GM21576 (cell line): Measurements from ENCODE around the gene ACCS.

Experiments
- ATAC-seq: cut with Tn5 transposase; IDR thresholded peaks from one replicate; pipeline ENCODE4 v1.9.1; 2021; ENCODE audit warnings: mild to moderate bottlenecking, moderate library complexity; ENCODE audit not compliant: unreplicated experiment

Gene ACCS

DNA sequence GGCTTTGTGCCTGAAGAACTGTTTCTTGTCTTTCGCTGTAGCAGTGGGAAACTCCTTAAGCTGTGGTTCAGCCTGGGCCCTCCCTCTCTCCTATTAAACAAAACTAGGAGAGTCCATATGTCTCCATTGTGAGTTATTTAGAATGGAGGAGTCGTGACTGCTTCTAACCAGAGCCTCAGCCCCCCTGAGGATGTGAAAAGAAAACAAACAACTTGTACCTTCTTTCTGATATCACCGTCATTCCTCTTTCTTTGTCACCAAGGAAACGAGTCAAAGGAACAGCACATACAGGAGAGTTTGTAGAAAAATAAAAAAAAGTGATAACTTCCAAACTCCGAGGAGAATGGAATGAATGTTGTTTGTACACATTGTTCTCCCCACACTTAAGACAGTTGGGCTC is 17.8 kb downstream of the ACCS start:
- no peak for ATAC-seq

GRCh38 chr11:44085330-44085729 is 19.3 kb downstream of the ACCS start:
- no peak for ATAC-seq

DNA sequence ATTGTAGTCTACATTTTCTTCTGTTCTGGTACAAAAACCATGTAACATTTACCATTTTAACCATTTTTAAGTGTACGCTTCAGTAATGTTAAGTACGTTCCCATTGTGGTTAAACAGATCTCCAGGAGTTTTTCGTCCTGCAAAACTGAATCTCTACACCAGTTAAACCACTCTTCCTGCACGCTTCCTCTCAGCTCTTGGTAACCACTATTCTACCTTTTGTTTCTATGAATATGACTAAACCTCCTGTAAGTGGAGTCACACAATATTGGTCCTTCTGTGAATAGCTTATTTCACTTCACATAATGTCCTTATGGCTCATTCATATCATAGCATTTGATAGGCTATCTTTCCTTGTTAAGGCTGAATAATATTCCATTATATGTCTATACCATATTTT is 22.3 kb downstream of the ACCS start:
- ATAC-seq, result no peak

DNA sequence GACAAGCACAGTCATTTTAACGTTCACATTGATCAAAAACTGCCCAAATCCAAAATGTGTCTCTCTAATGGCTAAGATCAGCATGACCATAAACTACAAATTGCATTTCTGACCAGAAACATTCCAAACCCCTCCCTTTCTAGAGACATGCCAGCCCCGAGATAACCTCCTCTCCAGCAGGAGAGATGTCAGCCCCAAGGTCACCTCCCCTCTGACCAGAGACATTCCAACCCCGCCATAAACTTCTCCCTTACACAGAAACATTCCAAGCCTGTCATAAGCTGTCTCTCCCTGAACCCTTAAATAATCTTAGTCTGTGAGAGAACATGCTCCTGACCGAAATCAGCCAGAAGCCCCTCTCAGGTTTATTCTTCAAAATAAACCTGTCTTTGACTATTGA is 22.8 kb downstream of the ACCS start:
- no peak for ATAC-seq

DNA sequence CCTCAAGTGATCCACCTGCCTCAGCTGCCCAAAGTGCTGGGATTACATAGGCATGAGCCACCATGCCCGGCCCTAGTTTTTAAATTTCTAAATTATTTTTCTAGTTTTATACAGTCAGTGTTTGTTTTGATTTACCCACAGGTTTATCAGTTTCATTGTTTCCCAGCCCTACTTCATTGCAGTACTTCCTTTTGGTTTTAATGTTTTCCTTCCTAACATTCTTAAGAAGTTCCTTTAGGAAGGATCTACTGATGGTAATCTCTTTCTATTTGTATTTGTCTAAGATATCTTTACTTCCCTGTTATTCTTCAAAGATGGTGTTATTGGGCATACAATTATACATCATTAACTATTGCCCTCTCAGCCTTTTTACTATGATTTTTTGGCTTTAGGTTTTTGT is 24.5 kb downstream of the ACCS start:
- ATAC-seq, result no peak

DNA sequence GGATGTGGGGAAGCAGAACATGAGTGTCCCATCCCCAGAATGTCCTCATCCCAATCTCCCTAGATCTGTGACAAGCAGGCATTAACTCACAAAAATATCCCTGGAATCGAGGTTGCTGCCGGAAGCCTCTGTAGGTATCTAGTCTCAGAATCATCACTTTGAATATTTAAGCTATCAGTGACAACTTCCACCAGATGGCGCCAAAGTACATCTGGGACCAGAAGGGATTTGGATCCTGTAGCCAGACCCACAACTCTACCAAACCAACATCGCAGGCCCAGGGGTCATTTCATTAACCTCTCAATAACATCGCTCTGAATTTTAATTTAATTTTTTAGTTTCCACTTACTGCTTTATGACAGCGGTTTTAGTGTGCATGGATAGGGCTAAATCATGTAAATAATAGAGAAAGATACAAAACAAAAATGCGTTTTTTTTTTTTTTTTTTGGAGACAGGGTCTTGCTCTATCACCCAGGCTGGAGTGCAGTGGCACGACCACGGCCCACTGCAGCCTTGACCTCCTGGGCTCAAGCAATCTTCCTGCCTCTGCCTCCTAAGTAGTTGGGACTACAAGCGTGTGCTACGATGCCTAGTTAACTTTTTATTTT is 28.3 kb downstream of the ACCS start:
- no peak for ATAC-seq

- peak; percentile 92 for ATAC-seq
Observed at GRCh38 chr11:44095506-44096359, 29.7 kb downstream of the ACCS start, which contains the start of gene EXT2. TSS of gene EXT2 (plus strand) at chr11:44095678. CDS start at chr11:44107713, 12,035 bp downstream.

DNA sequence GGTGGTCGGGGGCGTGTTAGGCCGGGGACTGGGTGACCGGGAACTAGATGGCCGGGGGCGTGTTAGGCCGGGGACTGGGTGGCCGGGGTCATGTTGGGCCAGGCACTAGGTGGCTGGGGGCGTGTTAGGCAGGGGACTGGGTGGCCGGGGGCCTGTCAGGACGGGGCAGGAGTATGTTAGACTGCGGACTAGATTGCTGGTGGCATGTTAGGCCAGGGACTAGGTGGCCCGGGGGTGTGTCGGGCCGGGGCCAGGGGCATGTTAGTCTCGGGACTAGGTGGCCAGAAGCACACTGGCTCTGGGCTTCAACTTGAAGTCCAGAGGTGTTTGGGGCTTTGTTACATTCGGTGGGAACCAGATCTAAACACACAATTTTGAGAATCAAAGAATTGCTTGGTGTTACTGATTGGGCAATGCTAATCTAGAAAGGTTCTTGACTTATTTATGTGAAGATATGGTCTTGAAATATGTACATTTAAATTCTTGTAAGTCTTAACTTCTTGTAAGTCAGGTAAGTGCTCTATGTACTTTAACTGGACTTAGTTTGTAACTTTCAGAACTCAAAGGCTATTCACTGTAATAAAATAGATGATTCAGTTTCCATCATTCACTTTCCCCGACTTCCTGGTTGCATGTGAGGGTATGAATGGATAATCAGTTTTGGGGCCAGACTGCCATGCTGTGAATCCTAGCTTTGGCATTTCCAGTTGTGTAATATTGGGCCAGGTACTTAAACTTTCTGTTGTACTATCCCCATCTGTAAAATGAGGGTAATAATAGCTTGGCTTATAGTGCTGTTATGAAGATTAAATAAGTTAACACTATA is 30.5 kb downstream of the ACCS start:
- ATAC-seq, result peak; percentile 1

DNA sequence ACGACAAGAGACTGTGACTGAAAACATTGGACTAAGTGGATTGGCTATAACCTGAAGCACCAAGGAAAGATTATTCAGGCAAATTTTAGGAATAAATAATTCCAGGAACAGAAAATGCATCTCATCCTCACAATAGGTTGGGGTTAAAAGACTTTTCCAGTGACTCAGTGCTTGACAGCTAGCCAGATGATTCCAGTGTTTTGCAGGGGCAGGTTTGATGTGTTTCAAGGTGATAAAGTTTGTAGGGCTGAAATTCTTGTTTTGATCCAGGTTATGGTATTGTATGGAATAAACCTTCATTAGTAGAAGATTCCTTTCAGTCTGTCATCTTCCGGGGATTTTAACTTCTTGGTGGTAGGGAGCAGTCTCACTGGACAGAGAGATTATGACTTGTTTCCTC is 31.8 kb downstream of the ACCS start:
- no peak for ATAC-seq

DNA sequence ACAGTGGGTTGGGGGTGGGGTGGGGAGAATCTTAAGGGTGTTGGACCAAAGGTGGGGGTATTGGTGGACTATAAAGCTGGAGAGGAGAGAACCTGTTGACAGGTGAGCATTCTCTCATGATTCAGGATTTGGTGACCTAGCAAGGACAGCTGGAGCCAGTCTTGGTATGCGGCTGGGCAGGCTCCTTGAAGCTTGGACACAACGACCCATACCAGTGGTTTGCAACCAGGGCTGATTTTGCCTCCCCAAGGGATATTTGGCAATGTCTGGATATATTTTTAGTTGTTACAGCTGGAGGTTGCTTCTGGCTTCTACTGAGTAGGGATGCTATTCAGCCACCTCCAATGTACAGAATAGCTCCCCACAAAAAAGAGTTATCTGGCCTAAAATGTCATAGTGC is 35.0 kb downstream of the ACCS start:
- ATAC-seq, result no peak

- no peak for ATAC-seq
Observed at GRCh38 chr11:44104481-44105294, 38.6 kb downstream of the ACCS start.

DNA sequence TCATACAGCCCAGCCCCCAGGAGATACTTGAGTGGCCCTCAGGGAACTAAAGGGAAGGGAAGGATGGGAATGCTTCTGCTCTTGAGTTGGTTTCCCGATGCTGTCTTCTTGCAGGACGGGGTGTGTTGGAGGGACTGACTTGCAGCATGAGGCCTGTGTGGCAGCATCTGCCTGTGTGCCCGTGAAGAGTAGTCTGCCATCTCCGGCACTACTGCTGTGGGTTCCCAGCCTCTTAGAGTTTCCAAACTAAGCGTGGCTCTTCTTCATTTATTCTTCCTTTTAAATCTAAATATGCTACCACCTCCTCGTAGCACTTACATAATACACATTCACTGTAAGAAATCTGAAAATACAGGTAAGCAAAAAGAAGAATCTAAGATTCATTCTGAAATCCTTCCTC is 42.2 kb downstream of the ACCS start:
- no peak for ATAC-seq

DNA sequence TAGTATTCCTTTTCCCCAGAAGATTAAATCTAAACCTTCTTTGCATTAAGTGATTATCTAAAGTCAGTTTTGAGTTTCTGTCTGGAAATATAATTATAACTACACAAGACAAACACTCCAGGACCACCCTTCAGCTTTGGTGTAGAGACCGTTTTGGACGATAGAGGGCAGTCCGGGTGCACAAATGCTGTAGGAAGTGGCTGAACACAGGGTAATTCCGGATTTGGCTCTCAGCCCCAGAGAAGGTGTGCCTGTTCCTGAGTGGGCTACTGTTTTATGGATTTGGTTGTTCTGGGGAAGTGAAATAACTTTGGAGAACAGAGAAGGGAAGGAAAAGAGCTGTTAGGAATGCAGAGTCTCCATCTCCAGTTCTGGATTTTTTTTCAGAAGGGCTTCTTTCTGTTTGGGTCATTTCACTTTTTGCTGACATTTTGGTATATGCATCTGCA is 44.2 kb downstream of the ACCS start:
- ATAC-seq, result peak; percentile 97

DNA sequence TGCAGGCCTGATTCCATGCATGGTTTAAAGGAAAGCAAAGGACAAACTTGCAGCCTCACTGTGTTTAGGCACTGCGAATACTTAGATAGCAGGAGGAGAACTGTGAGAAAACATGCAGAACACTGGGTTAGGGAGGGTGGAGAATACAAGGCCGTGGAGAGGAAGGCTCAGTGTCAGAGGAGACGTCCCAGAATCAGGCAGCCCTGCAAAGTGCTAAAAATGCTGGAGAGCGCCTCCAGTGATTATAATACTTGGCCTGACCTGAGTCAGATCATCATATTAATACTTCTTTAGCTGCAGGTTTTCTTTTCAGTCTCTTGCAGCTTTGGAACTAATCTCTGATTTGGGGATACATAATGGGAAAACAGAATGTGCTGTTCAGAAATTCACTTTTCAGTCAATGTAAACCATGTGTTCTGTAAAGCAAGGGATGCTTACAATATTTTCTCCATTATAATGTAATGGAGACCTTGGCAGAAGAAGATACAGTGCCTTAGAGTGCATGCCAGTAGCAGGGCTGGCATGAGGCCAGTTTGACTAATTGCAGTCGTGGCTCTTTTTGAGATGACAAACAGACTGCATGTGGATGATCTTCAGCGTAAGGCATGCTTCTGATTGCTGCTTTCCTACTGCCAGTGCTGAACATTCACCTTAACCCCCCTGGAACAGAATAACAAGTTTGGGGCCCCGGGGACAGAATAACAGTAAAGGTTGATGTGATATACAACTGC is 46.2 kb downstream of the ACCS start:
- no peak for ATAC-seq

DNA sequence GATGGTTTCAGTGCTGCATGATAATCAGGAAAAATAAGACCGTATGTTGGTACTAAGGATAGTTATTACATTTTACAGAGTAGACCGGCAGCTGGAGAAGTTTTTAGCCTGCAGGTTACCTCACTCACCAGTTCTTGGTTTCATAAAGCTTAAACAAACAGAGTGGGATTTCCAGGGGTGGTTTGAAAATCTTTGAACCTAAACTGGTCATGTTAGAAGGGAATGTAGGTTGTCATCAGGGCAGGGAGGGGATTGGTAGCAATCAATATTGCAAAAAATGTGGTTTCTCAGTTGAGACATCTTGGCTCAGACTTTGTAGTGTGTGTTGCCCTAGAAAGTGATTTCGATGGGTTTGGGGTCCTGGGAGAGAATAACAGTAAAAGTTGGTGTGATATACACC is 46.9 kb downstream of the ACCS start:
- ATAC-seq, result no peak

DNA sequence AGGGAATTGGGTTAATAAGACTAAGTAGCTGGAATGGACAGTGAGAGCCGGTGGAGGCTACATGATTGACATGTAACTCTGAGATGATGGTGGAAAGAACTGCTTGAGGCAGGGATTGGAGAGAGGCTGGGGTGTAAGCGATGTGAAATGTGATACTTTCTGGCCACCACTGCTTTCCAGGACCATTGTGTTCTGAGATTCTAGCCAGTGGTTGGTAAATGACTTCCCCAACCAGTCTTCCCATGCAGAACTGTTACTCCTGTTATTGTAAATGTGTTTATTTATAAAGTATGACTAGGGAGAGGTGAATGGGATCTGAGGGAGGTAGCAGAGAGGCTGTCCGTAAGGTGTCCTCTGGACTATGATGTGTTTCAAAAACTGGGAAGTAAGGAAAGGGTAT is 47.5 kb downstream of the ACCS start:
- ATAC-seq, result no peak

- ATAC-seq, result no peak
Observed at GRCh38 chr11:44116234-44116830, 50.3 kb downstream of the ACCS start.

- no peak for ATAC-seq
Observed at GRCh38 chr11:44120169-44120568, 54.1 kb downstream of the ACCS start.

DNA sequence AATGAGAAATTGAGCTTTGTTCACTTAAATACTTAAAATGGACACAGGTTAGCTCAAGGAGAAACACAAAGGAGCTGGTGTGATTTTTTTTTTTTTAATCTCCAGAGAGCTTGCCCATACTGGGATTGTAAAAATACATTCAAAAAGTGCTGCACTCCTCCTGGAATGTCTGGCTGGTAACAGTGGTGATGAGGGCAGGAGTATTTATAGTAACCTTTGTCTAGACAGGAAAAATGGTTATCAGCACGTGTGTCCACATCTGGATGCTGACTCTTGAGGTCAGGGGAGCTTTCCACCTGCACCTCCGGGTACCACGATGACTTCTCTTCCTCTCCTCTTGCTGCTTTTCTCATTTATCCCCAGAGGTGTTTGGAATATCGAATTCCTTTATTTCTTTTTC is 59.5 kb downstream of the ACCS start:
- ATAC-seq, result no peak

GRCh38 chr11:44126304-44126703 is 60.2 kb downstream of the ACCS start:
- ATAC-seq, result no peak
